HT-29 (cell line): ENCODE measurements around the gene RANBP3. TPM values are rescaled to one million over a fixed set of nuclear protein-coding genes. Genes with fewer than 3 reads are reported as not detected.
A peak's percentile ranks its signal among the peaks of the same experiment; 100 is the strongest.
"Not testable (repeated sequence)": the region's sequence is repeated elsewhere in the genome, so short reads cannot be mapped to it uniquely, and the experiment has no call there.

Experiments
- DNase-seq: peaks from one replicate; pipeline ENCODE4 v3.0.0-alpha.2; 2015; ENCODE audit warnings: low spot score
- total RNA-seq: library from RNA; depleted of rRNA; stranded (reverse); fragments of >200 nt; shearing (Covaris generic); gene quantifications from 2 replicates; pipeline ENCODE4 v1.2.3, GENCODE V29; 2014; rRNA removed

Gene RANBP3
- total RNA-seq: 62.1 and 79.3 TPM in 2 replicates

DNA sequence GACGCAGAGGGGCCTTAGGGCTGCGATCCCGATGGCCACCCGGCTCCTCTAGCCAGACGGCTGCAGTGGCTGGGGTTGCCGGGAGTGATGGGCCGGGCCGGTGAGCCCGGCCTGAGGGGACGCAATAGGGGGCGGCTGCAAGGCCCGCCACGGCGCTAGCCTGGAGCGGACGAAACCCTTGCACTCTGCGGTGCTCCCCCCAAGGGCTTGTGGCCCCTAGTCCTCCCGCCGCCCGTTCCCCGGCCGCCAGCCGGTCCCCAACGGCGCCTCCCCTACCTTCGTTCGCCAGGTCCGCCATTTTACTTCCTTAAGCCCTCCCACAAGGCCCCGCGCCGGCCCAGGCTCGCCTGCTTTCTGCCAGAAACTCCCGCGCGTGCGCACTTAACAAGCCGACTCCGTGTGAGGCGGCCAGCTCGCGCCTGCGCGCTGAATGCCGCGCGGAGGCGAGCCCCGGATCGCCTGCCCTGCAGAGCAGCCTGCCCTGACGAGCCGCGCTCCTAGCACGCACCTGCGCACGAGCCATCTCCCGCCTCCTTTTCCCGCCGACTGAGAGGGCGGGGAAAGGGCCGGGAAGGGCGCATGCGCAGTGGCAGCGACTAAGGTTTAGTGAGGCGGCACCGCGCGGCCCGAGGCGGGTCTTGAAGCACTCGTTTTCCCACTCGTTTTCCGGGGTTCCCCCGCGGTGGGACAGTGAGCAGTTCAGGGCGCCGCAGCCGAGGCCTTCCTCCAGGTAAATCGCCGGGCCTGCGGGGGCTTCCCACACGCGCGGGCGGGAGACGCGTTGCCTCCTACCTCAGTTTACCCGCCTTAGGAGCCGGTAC, at the start of gene RANBP3:
Gene RANBP3 (minus strand): TSS at position 356 of the 821 bp plus-strand sequence. CDS start 58 bp downstream, at position 298.
- DNase-seq: peak; percentile 97

GRCh38 chr19:6026390-6027227, 48.7 kb upstream of the RANBP3 start:
- DNase-seq: no peak

DNA sequence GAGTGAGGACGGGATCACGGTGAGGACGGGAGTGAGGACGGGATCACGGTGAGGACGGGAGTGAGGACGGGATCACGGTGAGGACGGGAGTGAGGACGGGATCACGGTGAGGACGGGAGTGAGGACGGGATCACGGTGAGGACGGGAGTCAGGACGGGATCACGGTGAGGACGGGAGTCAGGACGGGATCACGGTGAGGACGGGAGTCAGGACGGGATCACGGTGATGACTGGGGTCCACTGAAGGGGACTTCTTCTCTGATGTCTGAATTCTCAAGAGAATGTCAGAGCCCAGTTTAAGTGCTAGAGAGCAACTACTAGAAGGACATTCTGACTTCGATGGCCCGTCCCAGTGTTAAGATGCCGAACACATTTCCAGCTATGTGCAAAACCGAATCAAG, 46.8 kb upstream of the RANBP3 start:
- not testable (repeated sequence) for DNase-seq

- DNase-seq: no peak
Observed at GRCh38 chr19:6023936-6024335, 46.0 kb upstream of the RANBP3 start.

- DNase-seq: no peak
Observed at GRCh38 chr19:6023085-6023682, 45.2 kb upstream of the RANBP3 start.

DNA sequence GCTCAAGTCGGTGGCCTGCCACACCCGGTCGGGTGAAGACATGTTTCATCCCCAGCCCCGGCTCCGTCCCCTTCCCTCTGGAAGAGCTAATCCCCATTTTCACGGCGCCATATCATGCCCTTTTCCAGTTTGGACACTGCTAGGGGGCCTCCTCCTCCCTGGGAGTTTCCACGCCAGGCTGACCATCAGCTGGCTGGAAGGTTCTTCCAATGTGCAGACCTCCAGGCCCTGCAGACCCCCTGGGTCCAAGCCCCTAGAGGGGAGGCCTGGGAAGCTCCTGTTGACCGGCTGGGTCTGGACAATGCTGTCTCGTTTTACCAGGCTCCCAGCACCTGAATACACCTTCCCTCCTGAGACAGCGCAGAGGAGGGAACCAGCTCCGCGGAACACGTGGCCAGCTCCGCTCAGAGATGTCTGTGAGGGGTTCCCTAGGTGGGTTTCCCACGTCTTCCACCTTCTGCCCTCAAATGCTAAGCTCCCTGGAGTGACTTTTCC, 44.7 kb upstream of the RANBP3 start:
- DNase-seq: no peak

DNA sequence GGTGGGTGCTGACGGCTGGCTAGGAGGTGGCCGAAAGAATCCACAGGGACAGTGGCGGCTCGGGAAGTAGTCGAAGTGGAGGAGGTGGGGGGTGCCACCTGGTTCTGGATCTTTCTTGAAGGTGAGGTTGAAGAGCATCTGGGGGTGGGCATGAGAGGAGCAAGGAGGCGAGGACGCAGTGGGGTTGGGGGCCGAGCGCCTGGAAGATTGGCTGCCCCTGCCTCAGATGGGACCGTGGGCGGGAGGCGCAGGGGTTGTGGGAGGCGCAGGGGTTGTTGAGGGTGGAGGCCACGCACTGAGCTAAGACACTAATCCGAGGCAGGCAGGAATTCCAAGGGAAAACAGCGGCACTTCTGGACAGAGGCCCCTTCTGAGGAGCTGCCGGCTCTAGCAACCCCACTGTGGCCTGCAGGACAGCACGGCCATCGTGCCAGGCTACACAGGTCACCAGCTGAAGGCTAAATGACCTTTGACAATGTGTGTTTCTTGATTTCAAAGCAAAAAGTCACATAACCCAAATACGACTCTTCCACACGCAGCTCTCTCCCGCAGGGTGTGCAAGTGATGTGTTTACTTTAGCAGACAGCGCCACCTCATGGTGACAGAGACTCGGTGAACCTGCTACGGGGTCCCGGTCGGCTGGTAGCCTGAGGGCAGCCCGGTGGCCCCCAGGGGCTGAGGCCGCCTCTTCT, 44.1 kb upstream of the RANBP3 start:
- DNase-seq: peak; percentile 41

DNA sequence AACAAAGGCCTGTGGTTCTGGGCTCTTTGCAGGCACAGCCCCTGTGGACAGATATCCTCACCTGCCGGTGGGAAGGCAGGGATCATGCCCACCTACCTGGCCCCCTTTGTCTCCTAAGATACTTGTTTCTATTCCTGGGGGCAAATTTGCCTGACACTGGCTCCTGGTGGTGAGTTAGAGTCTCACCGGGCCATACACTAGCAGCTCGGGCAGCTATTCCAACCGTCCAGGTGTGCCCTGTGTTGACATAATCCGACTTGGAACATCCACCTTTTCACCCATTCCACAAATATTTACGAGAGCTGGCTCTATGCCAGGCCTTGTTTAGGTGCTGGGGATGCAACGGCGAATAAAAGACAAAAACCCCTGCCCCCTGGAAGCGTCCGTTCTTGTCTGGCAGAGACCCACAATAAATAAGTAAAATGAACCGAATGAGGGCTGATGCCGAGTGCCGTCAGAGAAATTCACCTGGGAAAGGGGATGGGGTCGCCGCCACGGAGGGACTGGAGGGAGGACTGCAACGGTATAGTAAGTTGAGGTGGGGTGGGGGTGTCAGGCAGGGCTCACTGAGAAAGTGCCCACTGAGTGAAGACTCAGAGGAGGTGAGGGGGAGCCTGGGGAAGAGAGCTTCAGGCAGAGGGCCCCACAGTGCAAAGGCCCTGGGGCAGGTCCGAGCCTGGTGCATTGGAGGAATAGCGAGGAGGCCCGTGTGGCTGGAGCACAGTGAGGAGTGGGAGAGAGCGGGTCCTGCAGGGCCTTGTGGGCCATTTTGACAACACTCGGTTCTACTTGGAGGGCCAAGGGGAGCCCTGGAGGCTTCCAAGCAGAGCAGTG, 43.2 kb upstream of the RANBP3 start:
- peak; percentile 2 for DNase-seq

DNA sequence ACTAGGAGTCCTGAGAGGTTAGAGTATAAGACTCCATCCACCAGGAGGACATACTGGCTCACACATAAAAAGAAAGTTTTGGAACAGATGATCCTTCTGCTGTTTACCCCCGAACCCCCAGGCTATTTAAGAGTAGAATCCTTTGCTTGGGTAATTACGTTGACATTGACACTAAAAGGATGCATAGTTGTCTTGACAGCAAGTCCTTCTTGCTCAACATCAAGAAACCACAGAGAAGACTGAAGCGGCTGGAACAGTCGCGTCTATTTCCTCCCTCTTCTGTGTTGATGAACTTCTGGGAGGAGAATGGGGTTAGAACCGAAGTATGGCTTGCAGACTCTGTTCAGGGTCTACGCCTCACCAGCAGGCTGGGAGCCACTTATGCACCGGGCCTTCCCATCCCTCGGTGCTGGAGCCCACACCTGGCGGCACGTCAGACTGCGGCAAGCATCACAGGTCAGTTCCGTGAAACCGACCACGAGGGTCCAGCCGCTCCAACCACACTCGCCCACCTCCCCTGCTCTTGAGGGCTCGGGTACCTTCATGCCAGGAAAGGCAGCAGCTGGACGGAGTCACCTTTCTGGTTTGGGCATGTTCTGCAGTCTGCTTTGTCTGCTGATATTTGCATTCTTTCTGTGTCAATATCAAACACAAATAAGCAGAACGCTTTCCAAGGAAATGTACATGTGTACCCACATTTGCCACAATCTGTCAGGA, 42.4 kb upstream of the RANBP3 start:
- DNase-seq: no peak

- DNase-seq: no peak
Observed at GRCh38 chr19:6018786-6019185, 40.8 kb upstream of the RANBP3 start.

GRCh38 chr19:6017576-6017975, 39.6 kb upstream of the RANBP3 start:
- DNase-seq: no peak

DNA sequence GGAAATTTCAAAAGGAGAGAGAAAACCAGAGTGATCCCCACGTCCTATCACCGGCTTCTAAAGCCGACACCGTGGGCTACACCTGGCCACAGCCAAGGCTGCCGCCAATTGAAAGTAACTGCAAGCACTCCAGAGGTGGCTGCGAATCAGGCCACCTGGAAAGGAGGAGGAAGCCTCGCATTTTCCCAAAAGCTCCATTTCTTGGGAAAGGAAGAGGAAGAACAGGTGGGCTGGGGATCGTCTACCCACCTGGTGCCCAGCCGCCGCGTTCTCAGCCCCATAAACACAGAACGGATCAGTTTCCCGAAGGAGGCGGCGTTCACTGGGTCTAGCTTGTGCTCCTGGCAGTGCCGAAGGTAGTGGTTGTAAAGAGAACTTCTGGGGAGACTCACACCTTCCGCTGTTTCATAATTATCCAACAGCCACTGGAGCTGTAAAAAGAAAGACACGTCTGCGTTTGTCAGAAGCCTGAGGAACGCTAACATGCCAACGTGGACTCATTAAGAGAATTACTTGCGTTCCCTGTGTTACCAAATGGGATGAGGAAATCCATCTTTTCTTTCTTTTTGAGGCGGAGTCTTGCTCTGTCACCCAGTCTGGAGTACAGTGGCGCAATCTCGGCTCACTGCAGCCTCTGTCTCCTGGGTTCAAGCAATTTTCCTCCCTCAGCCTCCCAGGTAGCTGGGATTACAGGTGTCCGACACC, 38.1 kb upstream of the RANBP3 start:
- no peak for DNase-seq

DNA sequence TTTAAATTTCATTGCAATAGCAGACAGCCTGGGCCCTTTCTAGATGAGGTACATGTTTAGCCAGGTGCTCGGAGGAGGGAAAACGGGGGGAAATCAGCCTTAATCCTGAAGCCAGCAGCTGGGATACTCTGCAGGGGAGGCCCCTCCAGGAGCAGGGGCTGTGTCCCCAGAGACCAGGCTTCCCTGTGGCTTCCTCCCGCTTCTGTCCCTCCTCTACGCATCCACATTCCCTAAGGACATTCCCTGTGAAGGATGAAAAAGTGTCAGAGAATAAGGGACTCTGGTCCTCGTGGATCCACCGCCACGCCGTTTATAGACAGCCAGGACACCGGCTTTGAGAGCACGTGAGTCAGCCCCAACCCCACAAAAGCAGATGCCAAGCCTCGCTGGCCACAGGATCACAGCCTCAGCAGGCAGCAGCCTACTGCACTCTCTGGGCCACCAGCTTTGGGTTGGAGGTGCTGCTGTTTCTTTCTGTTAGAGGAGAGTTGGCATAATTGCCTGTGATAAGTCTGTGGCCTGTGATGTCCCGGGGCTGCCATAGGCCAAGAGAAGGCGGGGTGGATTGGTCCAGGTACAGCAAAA, 36.7 kb upstream of the RANBP3 start:
- no peak for DNase-seq

GRCh38 chr19:6012426-6013170, 34.7 kb upstream of the RANBP3 start:
- DNase-seq: no peak

- no peak for DNase-seq
Observed at GRCh38 chr19:6011794-6012193, 33.9 kb upstream of the RANBP3 start.

GRCh38 chr19:6011206-6011605, 33.3 kb upstream of the RANBP3 start:
- DNase-seq: no peak

- no peak for DNase-seq
Observed at GRCh38 chr19:6010107-6010506, 32.2 kb upstream of the RANBP3 start.

- DNase-seq: no peak
Observed at GRCh38 chr19:6007866-6008265, 29.9 kb upstream of the RANBP3 start.
